ENCODE measurements around the gene WDR33.

DNA sequence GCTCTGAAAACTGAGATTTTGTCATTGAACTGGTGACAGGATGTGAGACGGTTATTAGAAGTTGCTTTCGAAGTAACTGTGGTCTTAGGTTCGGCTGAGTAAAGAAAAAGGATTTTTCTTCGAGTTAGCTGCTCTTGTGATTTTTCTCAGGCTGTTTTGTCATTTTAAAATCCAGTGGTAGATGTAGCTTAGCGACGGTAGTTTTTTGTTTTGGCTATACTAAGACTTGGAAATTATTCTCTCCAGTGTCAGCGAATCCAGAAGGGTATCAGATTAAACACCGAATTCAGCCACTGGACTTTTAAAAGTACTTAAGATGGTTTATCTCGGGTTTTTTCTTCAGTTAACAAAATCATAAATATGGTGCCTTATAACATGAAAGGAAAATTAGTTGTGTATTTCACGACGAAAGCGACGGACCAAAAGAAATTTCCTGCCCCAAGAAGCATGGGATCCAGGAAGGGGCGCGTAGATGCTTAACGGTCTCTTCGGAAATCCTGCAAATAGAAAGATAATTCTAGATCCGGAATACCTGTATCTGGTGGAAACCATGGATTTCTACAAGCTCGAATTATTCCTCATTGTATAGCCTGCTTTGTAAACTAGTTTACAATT lies 108.5 kb downstream of the WDR33 start:
- TF ChIP-seq, protein P1, sequence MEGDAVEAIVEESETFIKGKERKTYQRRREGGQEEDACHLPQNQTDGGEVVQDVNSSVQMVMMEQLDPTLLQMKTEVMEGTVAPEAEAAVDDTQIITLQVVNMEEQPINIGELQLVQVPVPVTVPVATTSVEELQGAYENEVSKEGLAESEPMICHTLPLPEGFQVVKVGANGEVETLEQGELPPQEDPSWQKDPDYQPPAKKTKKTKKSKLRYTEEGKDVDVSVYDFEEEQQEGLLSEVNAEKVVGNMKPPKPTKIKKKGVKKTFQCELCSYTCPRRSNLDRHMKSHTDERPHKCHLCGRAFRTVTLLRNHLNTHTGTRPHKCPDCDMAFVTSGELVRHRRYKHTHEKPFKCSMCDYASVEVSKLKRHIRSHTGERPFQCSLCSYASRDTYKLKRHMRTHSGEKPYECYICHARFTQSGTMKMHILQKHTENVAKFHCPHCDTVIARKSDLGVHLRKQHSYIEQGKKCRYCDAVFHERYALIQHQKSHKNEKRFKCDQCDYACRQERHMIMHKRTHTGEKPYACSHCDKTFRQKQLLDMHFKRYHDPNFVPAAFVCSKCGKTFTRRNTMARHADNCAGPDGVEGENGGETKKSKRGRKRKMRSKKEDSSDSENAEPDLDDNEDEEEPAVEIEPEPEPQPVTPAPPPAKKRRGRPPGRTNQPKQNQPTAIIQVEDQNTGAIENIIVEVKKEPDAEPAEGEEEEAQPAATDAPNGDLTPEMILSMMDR (IDR thresholded peaks at IDR 0.05): no peak
- TF ChIP-seq POLR2AphosphoS5 (IDR thresholded peaks at IDR 0.05): no peak
- TF ChIP-seq POLR2A (IDR thresholded peaks at IDR 0.05): no peak
